Epidermal melanocyte (primary cell): ENCODE measurements around the gene KCTD11.
A peak's percentile ranks its signal among the peaks of the same experiment; 100 is the strongest.

ENCODE experiments used
- DNase-seq: peaks from one replicate; pipeline ENCODE4 v3.0.0; 2011; ENCODE audit warnings: low spot score; ENCODE audit not compliant: insufficient read length

KCTD11 gene

GRCh38 chr17:7403977-7404736 lies 52.2 kb downstream of the KCTD11 start, which contains the start of gene TMEM256:
TSS of gene TMEM256 (minus strand) at chr17:7404097. CDS start at chr17:7404084, 13 bp downstream.
- DNase-seq: peak; percentile 98
